Keratinocyte (primary cell): ENCODE measurements around the gene HS3ST6. TPM values are rescaled to one million over a fixed set of nuclear protein-coding genes. Genes with fewer than 3 reads are reported as not detected.

Experiments used
- DNase-seq: peaks from one replicate; pipeline ENCODE4 v3.0.0-alpha.2; 2011; ENCODE audit warnings: low read depth, missing footprints, low spot score
- FAIRE-seq: peaks from 2 replicates; lab custom pipeline; 2011; peaks lifted over from hg19 to GRCh38; lab: Jason Lieb, UNC
- H2AFZ ChIP-seq: 2 replicates; pipeline ENCODE4 v1.6.0; 2012; ENCODE audit warnings: low read length, control low read depth, inconsistent platforms; ENCODE audit not compliant: control insufficient read depth
- H3K27ac ChIP-seq: 2 replicates; pipeline ENCODE4 v1.5.1; 2011; ENCODE audit warnings: low read length; ENCODE audit not compliant: control insufficient read depth, insufficient read depth
- H3K27me3 ChIP-seq: 3 replicates; pipeline ENCODE4 v1.6.0; 2011; ENCODE audit warnings: low read length; ENCODE audit not compliant: control insufficient read depth, insufficient read depth; ENCODE audit errors: extremely low read depth
- H3K36me3 ChIP-seq, 2 experiments: 2 replicates in 1 of 2; 3 replicates in 1 of 2; pipeline ENCODE4 v1.5.1; 2011; ENCODE audit warnings: low read length in 2 of 2, mild to moderate bottlenecking in 1 of 2; ENCODE audit not compliant: control insufficient read depth in 2 of 2, insufficient read depth in 2 of 2; ENCODE audit errors: extremely low read depth in 1 of 2
- H3K4me1 ChIP-seq: 3 replicates; pipeline ENCODE4 v1.5.1; 2011; ENCODE audit warnings: low read length; ENCODE audit not compliant: control insufficient read depth, insufficient read depth; ENCODE audit errors: extremely low read depth
- H3K4me2 ChIP-seq: 3 replicates; pipeline ENCODE4 v1.6.0; 2011; ENCODE audit warnings: low read depth, low read length; ENCODE audit not compliant: control insufficient read depth, insufficient read depth; ENCODE audit errors: extremely low read depth
- H3K4me3 ChIP-seq, 3 experiments: fragments of 200-600 bp in 1 of 3; sonication (generic) in 1 of 3; 2 replicates in 2 of 3; 3 replicates in 1 of 3; pipeline ENCODE4 v1.5.1; 2011 to 2016; ENCODE audit warnings: low read length in 3 of 3, mild to moderate bottlenecking in 3 of 3, control low read depth in 2 of 3, inconsistent platforms in 1 of 3, low read depth in 1 of 3, mixed read lengths in 1 of 3, mixed run types in 1 of 3, moderate library complexity in 1 of 3; ENCODE audit not compliant: control insufficient read depth in 2 of 3, insufficient read depth in 2 of 3; ENCODE audit errors: extremely low read depth in 1 of 3
- H3K79me2 ChIP-seq: 2 replicates; pipeline ENCODE4 v1.6.0; 2012; ENCODE audit warnings: low read length; ENCODE audit not compliant: control insufficient read depth, insufficient read depth
- H3K9ac ChIP-seq: 3 replicates; pipeline ENCODE4 v1.6.0; 2011; ENCODE audit warnings: low read length; ENCODE audit not compliant: control insufficient read depth, insufficient read depth; ENCODE audit errors: extremely low read depth
- H3K9me1 ChIP-seq: 3 replicates; pipeline ENCODE4 v1.6.0; 2011; ENCODE audit warnings: low read length; ENCODE audit not compliant: control insufficient read depth, insufficient read depth; ENCODE audit errors: extremely low read depth
- H3K9me3 ChIP-seq: 2 replicates; pipeline ENCODE4 v1.5.1; 2012; ENCODE audit warnings: low read depth, low read length; ENCODE audit not compliant: control insufficient read depth
- H4K20me1 ChIP-seq: 3 replicates; pipeline ENCODE4 v1.6.0; 2011; ENCODE audit warnings: low read length; ENCODE audit not compliant: control insufficient read depth, insufficient read depth; ENCODE audit errors: extremely low read depth
- EZH2 ChIP-seq: IDR thresholded peaks from one replicate; pipeline ENCODE4 v1.6.1; 2012; ENCODE audit warnings: inconsistent platforms, mild to moderate bottlenecking, low read length, moderate library complexity
- dilution Hi-C: fragments of 300-500 bp; cut with MboI; formaldehyde crosslinking; loops from one replicate; pipeline ENCODE4 v1.7.0; 2020; ENCODE audit warnings: low sequenced_read_pairs; ENCODE audit not compliant: extremely low pct_ligation_motif_present
- polyA plus RNA-seq, 5 experiments: library from polyadenylated mRNA; depleted of rRNA in 3 of 5; stranded (reverse) in 3 of 5; stranded (forward) in 1 of 5; unstranded in 1 of 5; fragments of >200 nt; gene quantifications; 1 replicate in 1 of 5; 2 replicates in 3 of 5; 3 replicates in 1 of 5; pipeline versions ENCODE4 v1.2.1 to v1.2.3, GENCODE V29; 2011 to 2012; ENCODE audit warnings: missing spikeins in 2 of 5, low read depth in 1 of 5, low replicate concordance in 1 of 5
- TF ChIP-seq, protein P1 (sequence below), 3 experiments: IDR thresholded peaks in 1 of 3; conservative IDR thresholded peaks in 1 of 3; optimal IDR thresholded peaks in 1 of 3; 2 replicates in 2 of 3; 3 replicates in 1 of 3; pipeline versions ENCODE3 to v1.5.1; 2011; ENCODE audit warnings: low read length in 3 of 3, mild to moderate bottlenecking in 3 of 3, moderate library complexity in 2 of 3, control low read depth in 1 of 3, inconsistent platforms in 1 of 3; ENCODE audit not compliant: insufficient read depth in 2 of 3; ENCODE audit errors: extremely low read depth in 1 of 3

HS3ST6 gene
- polyA plus RNA-seq, 1 donor (not counting 4 experiments of a cell fraction or from before 2014, with no cell fraction given) = not detected

- Histone ChIP-seq H3K9me1 (no peaks in the 10 kb centered on the region), H3K4me2 (no peak overlapping the region), H3K27me3 (peaks cover 44% of the 10 kb centered on the region), H2AFZ (no peak overlapping the region), H3K9me3 (no peaks in the 10 kb centered on the region), H3K4me3 (no peak overlapping the region), H3K27ac (no peak overlapping the region), H4K20me1 (no peaks in the 10 kb centered on the region), H3K36me3 (no peaks in the 10 kb centered on the region), H3K79me2 (no peaks in the 10 kb centered on the region), H3K9ac (no peak overlapping the region), H3K4me1 (peaks cover 10% of the 10 kb centered on the region)
- dilution Hi-C loops = no loop called here
- no peak for TF ChIP-seq EZH2
- TF ChIP-seq, protein P1, sequence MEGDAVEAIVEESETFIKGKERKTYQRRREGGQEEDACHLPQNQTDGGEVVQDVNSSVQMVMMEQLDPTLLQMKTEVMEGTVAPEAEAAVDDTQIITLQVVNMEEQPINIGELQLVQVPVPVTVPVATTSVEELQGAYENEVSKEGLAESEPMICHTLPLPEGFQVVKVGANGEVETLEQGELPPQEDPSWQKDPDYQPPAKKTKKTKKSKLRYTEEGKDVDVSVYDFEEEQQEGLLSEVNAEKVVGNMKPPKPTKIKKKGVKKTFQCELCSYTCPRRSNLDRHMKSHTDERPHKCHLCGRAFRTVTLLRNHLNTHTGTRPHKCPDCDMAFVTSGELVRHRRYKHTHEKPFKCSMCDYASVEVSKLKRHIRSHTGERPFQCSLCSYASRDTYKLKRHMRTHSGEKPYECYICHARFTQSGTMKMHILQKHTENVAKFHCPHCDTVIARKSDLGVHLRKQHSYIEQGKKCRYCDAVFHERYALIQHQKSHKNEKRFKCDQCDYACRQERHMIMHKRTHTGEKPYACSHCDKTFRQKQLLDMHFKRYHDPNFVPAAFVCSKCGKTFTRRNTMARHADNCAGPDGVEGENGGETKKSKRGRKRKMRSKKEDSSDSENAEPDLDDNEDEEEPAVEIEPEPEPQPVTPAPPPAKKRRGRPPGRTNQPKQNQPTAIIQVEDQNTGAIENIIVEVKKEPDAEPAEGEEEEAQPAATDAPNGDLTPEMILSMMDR (optimal IDR thresholded peaks at IDR 0.05 in 1 of 3, IDR thresholded peaks at IDR 0.05 in 1 of 3, conservative IDR thresholded peaks at IDR 0.05 in 1 of 3; ENCODE audit: extremely low read depth in 1 of 3, insufficient read depth in 2 of 3, low read length in 3 of 3) = no peak
- FAIRE-seq (no peak), DNase-seq (no peak)
Measured at GRCh38 chr16:1911467-1912214, 6.6 kb downstream of the HS3ST6 start.

DNA sequence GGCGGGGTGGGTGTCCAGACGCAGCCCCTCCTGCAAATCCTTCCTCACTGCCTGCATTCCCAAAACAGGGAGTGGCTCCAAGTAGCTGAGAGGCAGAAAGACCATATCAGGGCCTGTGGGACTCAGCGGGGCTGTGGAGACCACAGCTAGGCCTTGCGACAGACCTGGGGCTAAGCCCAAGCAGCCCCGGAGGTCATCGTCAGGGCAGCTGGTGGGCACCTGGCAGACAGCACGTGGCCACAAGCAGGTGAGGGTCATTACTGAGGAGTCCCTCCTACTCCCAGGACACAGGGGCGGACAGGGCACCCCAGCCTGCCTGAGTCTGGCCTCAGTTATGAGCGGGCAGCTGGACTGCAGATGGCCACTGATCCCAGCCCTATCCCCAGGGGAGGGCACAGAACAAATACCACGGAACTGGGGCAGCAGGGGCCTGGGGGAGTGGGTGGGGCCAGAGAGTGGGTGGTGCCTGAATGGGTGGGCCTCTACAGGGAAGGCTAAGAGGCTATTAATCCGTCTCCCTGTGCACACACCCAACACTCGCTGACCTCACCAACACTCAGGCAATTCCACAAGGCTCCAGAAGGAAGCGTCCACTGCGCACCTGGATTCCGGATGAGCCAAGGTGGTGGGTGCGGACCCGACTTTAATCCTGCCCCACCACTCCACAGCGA lies 8.5 kb downstream of the HS3ST6 start:
- no peaks in the 10 kb centered on the region for H3K79me2 ChIP-seq
- no peak overlapping the region for H3K4me3 ChIP-seq
- no peak overlapping the region for H3K9ac ChIP-seq
- no peaks in the 10 kb centered on the region for H3K36me3 ChIP-seq
- TF ChIP-seq, protein P1 (optimal IDR thresholded peaks at IDR 0.05 in 1 of 3, IDR thresholded peaks at IDR 0.05 in 1 of 3, conservative IDR thresholded peaks at IDR 0.05 in 1 of 3; ENCODE audit: extremely low read depth in 1 of 3, insufficient read depth in 2 of 3, low read length in 3 of 3) = no peak
- TF ChIP-seq EZH2 = no peak
- no peak overlapping the region for H3K27ac ChIP-seq
- dilution Hi-C loops = no loop called here
- peaks cover 14% of the 10 kb centered on the region for H3K4me1 ChIP-seq
- DNase-seq (no peak), FAIRE-seq (no peak)
- no peak overlapping the region for H3K4me2 ChIP-seq
- H4K20me1 ChIP-seq = no peaks in the 10 kb centered on the region
- no peak overlapping the region for H2AFZ ChIP-seq
- H3K27me3 ChIP-seq = peaks cover 45% of the 10 kb centered on the region
- H3K9me1 ChIP-seq = no peaks in the 10 kb centered on the region
- no peaks in the 10 kb centered on the region for H3K9me3 ChIP-seq
